GM23338 (cell line): Measurements from ENCODE around the gene ORC3. TPM values are rescaled to one million over a fixed set of nuclear protein-coding genes. Genes with fewer than 3 reads are reported as not detected.

ENCODE experiments used
- ATAC-seq: fragments of 200-7000 bp; cut with Tn5 transposase; 3 replicates; pipeline ENCODE4 v1.9.1; 2020
- DNase-seq: peaks from one replicate; pipeline ENCODE4 v3.0.0-alpha.2; 2015; ENCODE audit warnings: low spot score
- H2AFZ ChIP-seq: fragments of 200-600 bp; sonication (generic); 2 replicates; pipeline ENCODE4 v1.8.0; 2016; ENCODE audit warnings: antibody characterized with exemption, mild to moderate bottlenecking, moderate library complexity
- H3F3A ChIP-seq: fragments of 200-600 bp; sonication (generic); replicated peaks from 2 replicates; pipeline ENCODE4 v1.8.0; 2017; ENCODE audit warnings: antibody characterized with exemption, mixed run types, low read depth
- H3K27ac ChIP-seq: fragments of 200-600 bp; sonication (generic); 2 replicates; pipeline ENCODE4 v1.6.1; 2016; ENCODE audit warnings: low read depth
- H3K27me3 ChIP-seq: fragments of 200-600 bp; sonication (generic); 2 replicates; pipeline ENCODE4 v1.8.0; 2016; ENCODE audit warnings: mild to moderate bottlenecking, mixed run types, moderate library complexity; ENCODE audit not compliant: insufficient read depth
- H3K36me3 ChIP-seq: fragments of 200-600 bp; sonication (generic); 2 replicates; pipeline ENCODE4 v1.8.0; 2016; ENCODE audit warnings: mild to moderate bottlenecking; ENCODE audit not compliant: insufficient read depth
- H3K4me1 ChIP-seq: fragments of 200-600 bp; sonication (generic); 2 replicates; pipeline ENCODE4 v1.8.0; 2016; ENCODE audit warnings: mild to moderate bottlenecking, moderate library complexity; ENCODE audit not compliant: insufficient read depth
- H3K4me2 ChIP-seq: fragments of 200-600 bp; sonication (generic); 2 replicates; pipeline ENCODE4 v1.7.1; 2017; ENCODE audit warnings: mixed run types
- H3K4me3 ChIP-seq: fragments of 200-600 bp; sonication (generic); 2 replicates; pipeline ENCODE4 v1.6.1; 2016; ENCODE audit warnings: mixed run types
- H3K79me2 ChIP-seq: fragments of 200-600 bp; sonication (generic); replicated peaks from 2 replicates; pipeline ENCODE4 v1.8.0; 2017; ENCODE audit warnings: mild to moderate bottlenecking; ENCODE audit not compliant: insufficient read depth
- H3K9me2 ChIP-seq: fragments of 200-600 bp; sonication (generic); 2 replicates; pipeline ENCODE4 v1.8.0; 2017; ENCODE audit not compliant: insufficient read depth
- H4K20me1 ChIP-seq: fragments of 200-600 bp; sonication (generic); replicated peaks from 2 replicates; pipeline ENCODE4 v1.8.0; 2017; ENCODE audit warnings: mild to moderate bottlenecking; ENCODE audit not compliant: insufficient read depth
- H3K27ac Mint-ChIP-seq: 2 replicates; pipeline ENCODE4 v1.8.0; 2020; ENCODE audit warnings: inconsistent platforms, mild to moderate bottlenecking, moderate library complexity, mixed read lengths
- H3K27me3 Mint-ChIP-seq: 3 replicates; pipeline ENCODE4 v1.8.0; 2022; ENCODE audit warnings: low read depth, mild to moderate bottlenecking, moderate library complexity, mixed read lengths, inconsistent platforms; ENCODE audit not compliant: insufficient read depth, poor library complexity
- H3K36me3 Mint-ChIP-seq: 3 replicates; pipeline ENCODE4 v1.8.0; 2021; ENCODE audit warnings: low read depth, mild to moderate bottlenecking, inconsistent platforms, moderate library complexity, mixed read lengths
- H3K4me1 Mint-ChIP-seq: 3 replicates; pipeline ENCODE4 v1.8.0; 2020; ENCODE audit warnings: mild to moderate bottlenecking, inconsistent platforms, mixed read lengths
- H3K4me3 Mint-ChIP-seq: 3 replicates; pipeline ENCODE4 v1.8.0; 2021; ENCODE audit warnings: moderate library complexity, mild to moderate bottlenecking, inconsistent platforms, mixed read lengths
- H3K9me3 Mint-ChIP-seq: 3 replicates; pipeline ENCODE4 v1.8.0; 2020; ENCODE audit warnings: moderate library complexity, mild to moderate bottlenecking, inconsistent platforms, mixed read lengths
- CREB1 ChIP-seq: fragments of 250-450 bp; sonication (Bioruptor Pico); IDR thresholded peaks from 2 replicates; pipeline ENCODE4 v1.5.0; 2020; ENCODE audit warnings: low read depth, mild to moderate bottlenecking, moderate library complexity
- EZH2 ChIP-seq: fragments of 200-600 bp; sonication (generic); IDR thresholded peaks from one replicate; pipeline ENCODE4 v1.8.0; 2017; ENCODE audit warnings: antibody characterized with exemption, mild to moderate bottlenecking, low read depth; ENCODE audit not compliant: unreplicated experiment
- EZH2phosphoT487 ChIP-seq: fragments of 200-600 bp; sonication (generic); IDR thresholded peaks from one replicate; pipeline ENCODE4 v1.8.1; 2018; ENCODE audit warnings: antibody characterized with exemption; ENCODE audit not compliant: unreplicated experiment
- JUNB ChIP-seq: IDR thresholded peaks from one replicate; pipeline ENCODE4 v1.6.1; 2016; ENCODE audit warnings: antibody characterized with exemption; ENCODE audit not compliant: unreplicated experiment
- NANOG ChIP-seq: IDR thresholded peaks from 2 replicates; pipeline ENCODE4 v1.6.1; 2016; ENCODE audit warnings: antibody characterized with exemption, borderline replicate concordance
- POLR2AphosphoS5 ChIP-seq: IDR thresholded peaks from 2 replicates; pipeline ENCODE4 v1.6.1; 2016; ENCODE audit warnings: antibody characterized with exemption, low read depth
- REST ChIP-seq: IDR thresholded peaks from one replicate; pipeline ENCODE4 v1.6.1; 2018; ENCODE audit warnings: antibody characterized with exemption; ENCODE audit not compliant: unreplicated experiment
- STAT1 ChIP-seq: IDR thresholded peaks from one replicate; pipeline ENCODE4 v1.6.1; 2016; ENCODE audit warnings: antibody characterized with exemption; ENCODE audit not compliant: unreplicated experiment
- ZNF114 ChIP-seq: fragments of 250-450 bp; sonication (Bioruptor Pico); IDR thresholded peaks from 2 replicates; pipeline ENCODE4 v1.5.0; 2020; ENCODE audit warnings: mild to moderate bottlenecking, moderate library complexity
- ZNF331 ChIP-seq: fragments of 250-450 bp; sonication (Bioruptor Pico); IDR thresholded peaks from 2 replicates; pipeline ENCODE4 v1.5.0; 2020; ENCODE audit warnings: low read depth, mild to moderate bottlenecking, moderate library complexity
- polyA plus RNA-seq: library from polyadenylated mRNA; unstranded; fragments of >200 nt; fragmentation: Nextera tagmentation; extraction: Ambion mirVana; gene quantifications from 2 replicates; pipeline ENCODE4 v1.2.1, GENCODE V29; 2016
- total RNA-seq: library from RNA; depleted of rRNA; stranded (reverse); fragments of >200 nt; shearing (Covaris generic); gene quantifications from 2 replicates; pipeline ENCODE4 v1.2.3, GENCODE V29; 2014
- TF ChIP-seq, protein P1 (sequence below): fragments of 250-450 bp; sonication (Bioruptor Pico); IDR thresholded peaks from 2 replicates; pipeline ENCODE4 v1.5.0; 2020; ENCODE audit warnings: mild to moderate bottlenecking, moderate library complexity
- TF ChIP-seq, protein P2 (sequence below), 2 experiments: fragments of 200-600 bp in 1 of 2; sonication (generic) in 1 of 2; conservative IDR thresholded peaks; 2 replicates each; pipeline versions ENCODE4 v1.5.1 to v1.6.1; 2016 to 2017; ENCODE audit warnings: antibody characterized with exemption in 2 of 2, low read depth in 2 of 2, mild to moderate bottlenecking in 2 of 2, moderate library complexity in 1 of 2
- TF ChIP-seq, protein P3 (sequence below): IDR thresholded peaks from 2 replicates; pipeline ENCODE4 v1.6.1; 2016; ENCODE audit warnings: antibody characterized with exemption

Gene ORC3
- total and polyA plus RNA-seq, 2 experiments from 2014 or later: 53.1 to 78.4 TPM

DNA sequence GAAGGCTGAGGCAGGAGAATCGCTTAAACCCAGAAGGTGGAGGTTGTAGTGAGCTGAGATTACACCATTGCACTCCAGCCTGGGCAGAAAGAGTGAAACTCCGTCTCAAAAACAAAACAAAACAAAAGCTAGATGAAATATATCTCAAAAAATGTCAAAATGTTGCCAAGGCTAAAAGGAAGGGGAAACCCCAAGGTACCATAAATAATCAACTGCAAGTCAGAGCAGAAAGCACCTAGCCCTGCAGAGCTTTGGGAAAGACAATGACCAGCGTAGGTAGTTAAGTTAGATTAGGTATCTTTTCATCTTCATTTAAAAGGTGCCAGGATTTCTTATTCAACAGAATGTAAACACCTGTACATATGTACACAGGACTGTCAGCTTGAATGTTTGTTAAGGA is 79.1 kb downstream of the ORC3 start:
- Mint-ChIP-seq H3K27ac (no peak overlapping the region), H3K36me3 (peaks cover 32% of the 10 kb centered on the region; the same call in 2 of the 3 replicates), H3K27me3 (peaks cover 2% of the 10 kb centered on the region), H3K4me1 (peaks cover 16% of the 10 kb centered on the region), H3K9me3 (no peaks in the 10 kb centered on the region), H3K4me3 (no peak overlapping the region)
- Histone ChIP-seq H3K27ac (no peak overlapping the region), H4K20me1 (no peaks in the 10 kb centered on the region), H3K27me3 (no peaks in the 10 kb centered on the region), H3K4me2 (no peak overlapping the region), H3K36me3 (no peaks in the 10 kb centered on the region; the same call in 1 of the 2 replicates), H3K79me2 (no peaks in the 10 kb centered on the region), H3F3A (no peaks in the 10 kb centered on the region; the same call in 1 of the 2 replicates), H3K9me2 (no peaks in the 10 kb centered on the region), H2AFZ (no peak overlapping the region), H3K4me3 (no peak overlapping the region), H3K4me1 (no peaks in the 10 kb centered on the region)
- no peak for TF ChIP-seq EZH2phosphoT487
- TF ChIP-seq, protein P1, sequence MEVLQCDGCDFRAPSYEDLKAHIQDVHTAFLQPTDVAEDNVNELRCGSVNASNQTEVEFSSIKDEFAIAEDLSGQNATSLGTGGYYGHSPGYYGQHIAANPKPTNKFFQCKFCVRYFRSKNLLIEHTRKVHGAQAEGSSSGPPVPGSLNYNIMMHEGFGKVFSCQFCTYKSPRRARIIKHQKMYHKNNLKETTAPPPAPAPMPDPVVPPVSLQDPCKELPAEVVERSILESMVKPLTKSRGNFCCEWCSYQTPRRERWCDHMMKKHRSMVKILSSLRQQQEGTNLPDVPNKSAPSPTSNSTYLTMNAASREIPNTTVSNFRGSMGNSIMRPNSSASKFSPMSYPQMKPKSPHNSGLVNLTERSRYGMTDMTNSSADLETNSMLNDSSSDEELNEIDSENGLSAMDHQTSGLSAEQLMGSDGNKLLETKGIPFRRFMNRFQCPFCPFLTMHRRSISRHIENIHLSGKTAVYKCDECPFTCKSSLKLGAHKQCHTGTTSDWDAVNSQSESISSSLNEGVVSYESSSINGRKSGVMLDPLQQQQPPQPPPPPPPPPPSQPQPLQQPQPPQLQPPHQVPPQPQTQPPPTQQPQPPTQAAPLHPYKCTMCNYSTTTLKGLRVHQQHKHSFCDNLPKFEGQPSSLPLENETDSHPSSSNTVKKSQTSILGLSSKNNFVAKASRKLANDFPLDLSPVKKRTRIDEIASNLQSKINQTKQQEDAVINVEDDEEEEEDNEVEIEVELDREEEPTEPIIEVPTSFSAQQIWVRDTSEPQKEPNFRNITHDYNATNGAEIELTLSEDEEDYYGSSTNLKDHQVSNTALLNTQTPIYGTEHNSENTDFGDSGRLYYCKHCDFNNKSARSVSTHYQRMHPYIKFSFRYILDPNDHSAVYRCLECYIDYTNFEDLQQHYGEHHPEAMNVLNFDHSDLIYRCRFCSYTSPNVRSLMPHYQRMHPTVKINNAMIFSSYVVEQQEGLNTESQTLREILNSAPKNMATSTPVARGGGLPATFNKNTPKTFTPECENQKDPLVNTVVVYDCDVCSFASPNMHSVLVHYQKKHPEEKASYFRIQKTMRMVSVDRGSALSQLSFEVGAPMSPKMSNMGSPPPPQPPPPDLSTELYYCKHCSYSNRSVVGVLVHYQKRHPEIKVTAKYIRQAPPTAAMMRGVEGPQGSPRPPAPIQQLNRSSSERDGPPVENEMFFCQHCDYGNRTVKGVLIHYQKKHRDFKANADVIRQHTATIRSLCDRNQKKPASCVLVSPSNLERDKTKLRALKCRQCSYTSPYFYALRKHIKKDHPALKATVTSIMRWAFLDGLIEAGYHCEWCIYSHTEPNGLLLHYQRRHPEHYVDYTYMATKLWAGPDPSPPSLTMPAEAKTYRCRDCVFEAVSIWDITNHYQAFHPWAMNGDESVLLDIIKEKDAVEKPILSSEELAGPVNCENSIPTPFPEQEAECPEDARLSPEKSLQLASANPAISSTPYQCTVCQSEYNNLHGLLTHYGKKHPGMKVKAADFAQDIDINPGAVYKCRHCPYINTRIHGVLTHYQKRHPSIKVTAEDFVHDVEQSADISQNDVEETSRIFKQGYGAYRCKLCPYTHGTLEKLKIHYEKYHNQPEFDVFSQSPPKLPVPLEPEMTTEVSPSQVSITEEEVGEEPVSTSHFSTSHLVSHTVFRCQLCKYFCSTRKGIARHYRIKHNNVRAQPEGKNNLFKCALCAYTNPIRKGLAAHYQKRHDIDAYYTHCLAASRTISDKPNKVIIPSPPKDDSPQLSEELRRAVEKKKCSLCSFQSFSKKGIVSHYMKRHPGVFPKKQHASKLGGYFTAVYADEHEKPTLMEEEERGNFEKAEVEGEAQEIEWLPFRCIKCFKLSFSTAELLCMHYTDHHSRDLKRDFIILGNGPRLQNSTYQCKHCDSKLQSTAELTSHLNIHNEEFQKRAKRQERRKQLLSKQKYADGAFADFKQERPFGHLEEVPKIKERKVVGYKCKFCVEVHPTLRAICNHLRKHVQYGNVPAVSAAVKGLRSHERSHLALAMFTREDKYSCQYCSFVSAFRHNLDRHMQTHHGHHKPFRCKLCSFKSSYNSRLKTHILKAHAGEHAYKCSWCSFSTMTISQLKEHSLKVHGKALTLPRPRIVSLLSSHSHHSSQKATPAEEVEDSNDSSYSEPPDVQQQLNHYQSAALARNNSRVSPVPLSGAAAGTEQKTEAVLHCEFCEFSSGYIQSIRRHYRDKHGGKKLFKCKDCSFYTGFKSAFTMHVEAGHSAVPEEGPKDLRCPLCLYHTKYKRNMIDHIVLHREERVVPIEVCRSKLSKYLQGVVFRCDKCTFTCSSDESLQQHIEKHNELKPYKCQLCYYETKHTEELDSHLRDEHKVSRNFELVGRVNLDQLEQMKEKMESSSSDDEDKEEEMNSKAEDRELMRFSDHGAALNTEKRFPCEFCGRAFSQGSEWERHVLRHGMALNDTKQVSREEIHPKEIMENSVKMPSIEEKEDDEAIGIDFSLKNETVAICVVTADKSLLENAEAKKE (CRISPR knock-in tag): no peak
- TF ChIP-seq NANOG: no peak
- TF ChIP-seq CREB1 (CRISPR knock-in tag): no peak
- TF ChIP-seq ZNF114 (CRISPR knock-in tag): no peak
- no peak for TF ChIP-seq POLR2AphosphoS5
- TF ChIP-seq, protein P2, sequence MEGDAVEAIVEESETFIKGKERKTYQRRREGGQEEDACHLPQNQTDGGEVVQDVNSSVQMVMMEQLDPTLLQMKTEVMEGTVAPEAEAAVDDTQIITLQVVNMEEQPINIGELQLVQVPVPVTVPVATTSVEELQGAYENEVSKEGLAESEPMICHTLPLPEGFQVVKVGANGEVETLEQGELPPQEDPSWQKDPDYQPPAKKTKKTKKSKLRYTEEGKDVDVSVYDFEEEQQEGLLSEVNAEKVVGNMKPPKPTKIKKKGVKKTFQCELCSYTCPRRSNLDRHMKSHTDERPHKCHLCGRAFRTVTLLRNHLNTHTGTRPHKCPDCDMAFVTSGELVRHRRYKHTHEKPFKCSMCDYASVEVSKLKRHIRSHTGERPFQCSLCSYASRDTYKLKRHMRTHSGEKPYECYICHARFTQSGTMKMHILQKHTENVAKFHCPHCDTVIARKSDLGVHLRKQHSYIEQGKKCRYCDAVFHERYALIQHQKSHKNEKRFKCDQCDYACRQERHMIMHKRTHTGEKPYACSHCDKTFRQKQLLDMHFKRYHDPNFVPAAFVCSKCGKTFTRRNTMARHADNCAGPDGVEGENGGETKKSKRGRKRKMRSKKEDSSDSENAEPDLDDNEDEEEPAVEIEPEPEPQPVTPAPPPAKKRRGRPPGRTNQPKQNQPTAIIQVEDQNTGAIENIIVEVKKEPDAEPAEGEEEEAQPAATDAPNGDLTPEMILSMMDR (conservative IDR thresholded peaks at IDR 0.05; ENCODE audit: low read depth in 2 of 2): no peak
- TF ChIP-seq REST: no peak
- no peak for TF ChIP-seq EZH2
- no peak for TF ChIP-seq JUNB
- TF ChIP-seq STAT1: no peak
- TF ChIP-seq ZNF331 (CRISPR knock-in tag): no peak
- TF ChIP-seq, protein P3, sequence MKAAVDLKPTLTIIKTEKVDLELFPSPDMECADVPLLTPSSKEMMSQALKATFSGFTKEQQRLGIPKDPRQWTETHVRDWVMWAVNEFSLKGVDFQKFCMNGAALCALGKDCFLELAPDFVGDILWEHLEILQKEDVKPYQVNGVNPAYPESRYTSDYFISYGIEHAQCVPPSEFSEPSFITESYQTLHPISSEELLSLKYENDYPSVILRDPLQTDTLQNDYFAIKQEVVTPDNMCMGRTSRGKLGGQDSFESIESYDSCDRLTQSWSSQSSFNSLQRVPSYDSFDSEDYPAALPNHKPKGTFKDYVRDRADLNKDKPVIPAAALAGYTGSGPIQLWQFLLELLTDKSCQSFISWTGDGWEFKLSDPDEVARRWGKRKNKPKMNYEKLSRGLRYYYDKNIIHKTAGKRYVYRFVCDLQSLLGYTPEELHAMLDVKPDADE: no peak
- ATAC-seq: no peak
- no peak for DNase-seq
